ENCODE measurements around the gene KREMEN2.

Gene KREMEN2

DNA sequence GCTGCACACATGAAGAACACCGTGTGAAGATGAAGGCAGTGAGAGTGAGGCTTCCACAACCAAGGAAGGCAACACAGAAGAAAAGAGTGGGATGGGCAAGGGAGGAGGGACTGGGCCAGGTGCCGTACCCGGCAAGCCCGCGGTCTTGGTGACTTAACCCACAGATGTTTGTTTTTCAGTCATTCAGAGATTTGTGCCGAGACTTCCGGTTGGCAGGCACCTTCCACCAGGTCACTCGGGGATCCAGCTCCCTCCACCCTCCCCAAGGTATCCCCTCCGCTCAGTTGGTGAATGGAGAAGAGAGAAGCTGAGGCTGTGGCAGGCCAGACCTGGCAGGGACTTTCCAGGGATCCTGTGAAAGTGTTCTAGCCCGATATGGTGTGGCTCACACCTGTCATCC is 4.9 kb upstream of the KREMEN2 start:
- TF ChIP-seq CREB1 (IDR thresholded peaks at IDR 0.05; ENCODE audit: low read depth), result no peak

DNA sequence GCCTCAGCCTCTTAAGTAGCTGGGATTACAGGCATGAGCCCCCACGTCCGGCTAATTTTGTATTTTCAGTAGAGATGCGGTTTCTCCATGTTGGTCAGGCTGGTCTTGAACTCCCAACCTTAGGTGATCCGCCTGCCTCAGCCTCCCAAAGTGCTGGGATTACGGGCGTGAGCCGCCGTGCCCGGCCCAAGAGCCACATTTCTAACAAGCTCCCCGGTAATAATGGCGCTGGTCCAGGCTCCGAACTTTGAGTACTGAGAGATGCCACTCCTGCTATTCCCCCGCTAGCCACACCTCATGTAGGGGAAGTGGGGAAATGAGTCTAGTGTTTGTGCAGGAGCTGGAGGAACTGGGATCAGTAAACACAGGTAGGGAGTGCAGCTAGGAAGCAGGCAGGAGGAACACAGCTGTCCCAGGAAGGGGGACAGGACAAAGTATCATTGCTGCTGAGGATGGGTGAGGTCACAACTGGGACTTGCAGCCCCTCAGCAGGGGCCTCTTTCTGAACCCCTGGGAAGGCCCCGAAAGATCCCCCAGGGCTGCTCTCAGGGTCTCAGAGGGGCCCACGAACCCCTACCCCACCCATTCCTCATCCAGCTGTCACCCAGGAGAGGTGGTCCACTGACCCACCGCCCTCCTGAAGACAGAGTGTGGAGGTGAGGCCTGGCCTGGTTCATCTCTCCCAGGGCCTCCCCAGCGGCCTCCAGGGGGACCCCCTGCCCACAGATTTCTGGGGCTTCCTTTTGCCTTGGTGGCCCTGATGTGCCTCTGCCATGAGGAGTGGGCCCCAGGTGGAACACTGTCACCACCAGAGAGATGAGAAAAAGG is 3.7 kb upstream of the KREMEN2 start:
- TF ChIP-seq TCF12 (IDR thresholded peaks at IDR 0.05; ENCODE audit: low read depth) (no peak), TEAD4 (IDR thresholded peaks at IDR 0.05) (no peak), RAD21 (IDR thresholded peaks at IDR 0.05; ENCODE audit: low read depth) (no peak), TAF1 (IDR thresholded peaks at IDR 0.05; ENCODE audit: low read depth) (no peak), FOXM1 (IDR thresholded peaks at IDR 0.05; ENCODE audit: borderline replicate concordance, low read depth) (no peak), ZBTB7A (IDR thresholded peaks at IDR 0.05; ENCODE audit: low read depth) (no peak), NFIC (IDR thresholded peaks at IDR 0.05) (no peak), YY1 (IDR thresholded peaks at IDR 0.05; ENCODE audit: low read depth) (no peak), CEBPB (IDR thresholded peaks at IDR 0.05) (no peak), EGR1 (IDR thresholded peaks at IDR 0.05) (no peak), CREB1 (IDR thresholded peaks at IDR 0.05; ENCODE audit: low read depth) (no peak), EP300 (IDR thresholded peaks at IDR 0.05; ENCODE audit: borderline replicate concordance) (no peak)
- TF ChIP-seq, protein P1, sequence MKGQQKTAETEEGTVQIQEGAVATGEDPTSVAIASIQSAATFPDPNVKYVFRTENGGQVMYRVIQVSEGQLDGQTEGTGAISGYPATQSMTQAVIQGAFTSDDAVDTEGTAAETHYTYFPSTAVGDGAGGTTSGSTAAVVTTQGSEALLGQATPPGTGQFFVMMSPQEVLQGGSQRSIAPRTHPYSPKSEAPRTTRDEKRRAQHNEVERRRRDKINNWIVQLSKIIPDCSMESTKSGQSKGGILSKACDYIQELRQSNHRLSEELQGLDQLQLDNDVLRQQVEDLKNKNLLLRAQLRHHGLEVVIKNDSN (IDR thresholded peaks at IDR 0.05), result no peak
- TF ChIP-seq, protein P2, sequence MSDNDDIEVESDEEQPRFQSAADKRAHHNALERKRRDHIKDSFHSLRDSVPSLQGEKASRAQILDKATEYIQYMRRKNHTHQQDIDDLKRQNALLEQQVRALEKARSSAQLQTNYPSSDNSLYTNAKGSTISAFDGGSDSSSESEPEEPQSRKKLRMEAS (IDR thresholded peaks at IDR 0.05), result no peak
- TF ChIP-seq, protein P3, sequence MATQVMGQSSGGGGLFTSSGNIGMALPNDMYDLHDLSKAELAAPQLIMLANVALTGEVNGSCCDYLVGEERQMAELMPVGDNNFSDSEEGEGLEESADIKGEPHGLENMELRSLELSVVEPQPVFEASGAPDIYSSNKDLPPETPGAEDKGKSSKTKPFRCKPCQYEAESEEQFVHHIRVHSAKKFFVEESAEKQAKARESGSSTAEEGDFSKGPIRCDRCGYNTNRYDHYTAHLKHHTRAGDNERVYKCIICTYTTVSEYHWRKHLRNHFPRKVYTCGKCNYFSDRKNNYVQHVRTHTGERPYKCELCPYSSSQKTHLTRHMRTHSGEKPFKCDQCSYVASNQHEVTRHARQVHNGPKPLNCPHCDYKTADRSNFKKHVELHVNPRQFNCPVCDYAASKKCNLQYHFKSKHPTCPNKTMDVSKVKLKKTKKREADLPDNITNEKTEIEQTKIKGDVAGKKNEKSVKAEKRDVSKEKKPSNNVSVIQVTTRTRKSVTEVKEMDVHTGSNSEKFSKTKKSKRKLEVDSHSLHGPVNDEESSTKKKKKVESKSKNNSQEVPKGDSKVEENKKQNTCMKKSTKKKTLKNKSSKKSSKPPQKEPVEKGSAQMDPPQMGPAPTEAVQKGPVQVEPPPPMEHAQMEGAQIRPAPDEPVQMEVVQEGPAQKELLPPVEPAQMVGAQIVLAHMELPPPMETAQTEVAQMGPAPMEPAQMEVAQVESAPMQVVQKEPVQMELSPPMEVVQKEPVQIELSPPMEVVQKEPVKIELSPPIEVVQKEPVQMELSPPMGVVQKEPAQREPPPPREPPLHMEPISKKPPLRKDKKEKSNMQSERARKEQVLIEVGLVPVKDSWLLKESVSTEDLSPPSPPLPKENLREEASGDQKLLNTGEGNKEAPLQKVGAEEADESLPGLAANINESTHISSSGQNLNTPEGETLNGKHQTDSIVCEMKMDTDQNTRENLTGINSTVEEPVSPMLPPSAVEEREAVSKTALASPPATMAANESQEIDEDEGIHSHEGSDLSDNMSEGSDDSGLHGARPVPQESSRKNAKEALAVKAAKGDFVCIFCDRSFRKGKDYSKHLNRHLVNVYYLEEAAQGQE (IDR thresholded peaks at IDR 0.05; ENCODE audit: low read depth), result no peak

DNA sequence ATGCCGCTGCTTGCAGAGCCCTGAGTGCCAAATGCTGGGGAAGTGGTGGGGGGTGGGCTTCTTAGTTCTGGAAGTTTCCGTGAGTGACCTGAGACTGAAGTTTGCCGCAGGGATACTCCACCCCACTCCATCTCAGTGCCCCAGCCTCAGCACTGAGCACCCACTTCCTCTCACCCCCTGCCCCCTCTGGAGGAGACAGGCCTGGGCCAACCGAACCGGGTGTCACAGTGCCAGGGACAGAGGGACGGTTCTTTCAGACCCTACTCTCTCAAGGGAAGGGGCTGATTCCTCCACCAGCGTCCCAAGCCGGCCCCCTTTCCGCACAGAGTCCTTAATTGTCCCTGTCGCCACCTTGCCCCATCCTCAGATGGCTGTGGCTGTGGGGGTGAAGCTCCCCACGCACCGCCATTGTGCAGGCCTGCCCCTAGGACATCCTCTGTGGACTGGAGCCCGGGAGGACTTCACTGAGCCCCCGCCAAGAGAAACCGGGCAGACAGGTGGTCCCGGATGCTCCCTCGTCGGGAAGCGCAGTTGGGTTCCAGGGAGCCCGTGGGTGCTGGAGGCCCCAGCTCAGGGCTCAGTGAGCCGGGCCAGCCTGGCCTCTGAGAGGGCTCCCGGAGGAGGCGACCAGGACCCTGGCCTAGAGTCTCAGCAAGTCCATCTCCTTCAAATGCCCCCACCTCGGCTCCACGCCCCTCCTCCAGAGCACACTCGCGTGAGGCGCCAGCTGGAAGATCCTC is 1.6 kb upstream of the KREMEN2 start:
- TF ChIP-seq CEBPB (IDR thresholded peaks at IDR 0.05), result no peak
- no peak for TF ChIP-seq EP300 (IDR thresholded peaks at IDR 0.05; ENCODE audit: borderline replicate concordance)

DNA sequence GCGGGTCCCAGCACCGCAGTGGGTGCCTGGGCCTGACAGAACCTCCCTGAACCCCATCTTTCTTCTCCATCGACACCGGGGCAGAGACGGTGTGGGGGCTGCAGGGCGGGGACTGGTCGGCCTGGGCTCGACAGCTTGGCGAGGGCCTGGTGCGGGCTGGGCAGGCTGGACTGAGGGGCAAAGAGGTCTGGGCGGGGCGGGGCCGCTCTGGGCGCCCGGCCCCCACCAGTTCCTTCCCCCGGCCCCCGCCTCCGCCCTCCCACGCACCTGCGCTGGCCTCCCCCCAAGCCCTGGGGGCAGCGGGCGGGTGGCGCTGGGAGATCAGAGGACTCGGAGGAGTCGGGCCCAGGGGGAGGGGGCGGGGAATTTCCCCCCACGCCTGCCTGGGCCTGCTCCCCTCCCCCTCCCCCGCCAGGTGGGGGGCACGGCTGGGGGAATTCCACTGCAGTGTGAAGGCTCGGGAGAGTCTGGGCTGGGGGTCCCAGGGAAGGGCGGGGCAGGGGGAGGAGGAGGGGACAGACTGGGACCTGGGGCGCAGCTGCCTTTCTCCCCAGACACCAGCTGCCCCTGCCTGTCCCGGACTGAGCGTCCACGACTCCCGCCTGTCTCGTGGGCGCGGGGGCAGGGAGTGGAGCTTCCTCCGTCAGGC is 877 bp upstream of the KREMEN2 start:
- TF ChIP-seq EGR1 (IDR thresholded peaks at IDR 0.05), result 0 out of 2 replicates have a peak, but pooled peaks have one; percentile 48
- TF ChIP-seq CREB1 (IDR thresholded peaks at IDR 0.05; ENCODE audit: low read depth), result no peak
- TF ChIP-seq FOXM1 (IDR thresholded peaks at IDR 0.05; ENCODE audit: borderline replicate concordance, low read depth), result no peak
- TF ChIP-seq, protein P2 (IDR thresholded peaks at IDR 0.05), result no peak

DNA sequence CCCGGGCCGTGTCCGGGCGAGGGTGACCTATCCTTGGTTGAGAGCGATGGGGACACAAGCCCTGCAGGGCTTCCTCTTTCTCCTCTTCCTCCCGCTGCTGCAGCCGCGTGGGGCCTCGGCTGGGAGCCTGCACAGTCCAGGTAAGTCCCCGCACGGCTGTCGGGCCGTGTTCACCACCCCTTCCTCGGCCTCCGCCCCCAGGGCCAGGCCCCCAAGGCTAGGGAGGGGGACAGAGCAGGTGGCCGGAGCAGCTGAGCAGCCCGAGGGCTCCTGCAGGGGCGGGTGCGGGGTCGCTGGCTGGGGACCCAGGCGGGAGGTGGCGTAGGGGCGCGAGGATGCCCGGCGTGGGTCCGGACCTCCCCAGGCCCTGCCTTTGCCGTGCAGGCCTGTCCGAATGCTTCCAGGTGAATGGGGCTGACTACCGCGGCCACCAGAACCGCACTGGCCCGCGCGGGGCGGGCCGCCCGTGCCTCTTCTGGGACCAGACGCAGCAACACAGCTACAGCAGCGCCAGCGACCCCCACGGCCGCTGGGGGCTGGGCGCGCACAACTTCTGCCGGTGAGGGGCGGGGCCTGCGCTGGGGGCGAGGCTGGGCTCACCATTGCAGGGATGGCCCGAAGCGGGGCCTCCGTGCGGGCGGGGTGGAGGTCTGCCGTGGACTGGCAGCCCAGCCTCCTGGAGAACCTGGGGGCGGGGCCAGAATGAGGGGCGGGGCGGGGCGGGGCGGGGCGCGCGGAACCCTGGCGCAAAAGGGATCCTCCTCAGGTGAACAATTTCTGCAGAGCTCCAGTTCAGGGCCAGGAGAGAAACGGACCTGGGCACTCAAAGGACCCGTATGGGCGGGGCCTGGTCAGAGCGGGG is 631 bp downstream of the KREMEN2 start:
- TF ChIP-seq TAF1 (IDR thresholded peaks at IDR 0.05; ENCODE audit: low read depth) (no peak), ZBTB7A (IDR thresholded peaks at IDR 0.05; ENCODE audit: low read depth) (peak; percentile 74)
- TF ChIP-seq, protein P2 (IDR thresholded peaks at IDR 0.05), result peak; percentile 31; the same call in 1 of the 2 replicates

DNA sequence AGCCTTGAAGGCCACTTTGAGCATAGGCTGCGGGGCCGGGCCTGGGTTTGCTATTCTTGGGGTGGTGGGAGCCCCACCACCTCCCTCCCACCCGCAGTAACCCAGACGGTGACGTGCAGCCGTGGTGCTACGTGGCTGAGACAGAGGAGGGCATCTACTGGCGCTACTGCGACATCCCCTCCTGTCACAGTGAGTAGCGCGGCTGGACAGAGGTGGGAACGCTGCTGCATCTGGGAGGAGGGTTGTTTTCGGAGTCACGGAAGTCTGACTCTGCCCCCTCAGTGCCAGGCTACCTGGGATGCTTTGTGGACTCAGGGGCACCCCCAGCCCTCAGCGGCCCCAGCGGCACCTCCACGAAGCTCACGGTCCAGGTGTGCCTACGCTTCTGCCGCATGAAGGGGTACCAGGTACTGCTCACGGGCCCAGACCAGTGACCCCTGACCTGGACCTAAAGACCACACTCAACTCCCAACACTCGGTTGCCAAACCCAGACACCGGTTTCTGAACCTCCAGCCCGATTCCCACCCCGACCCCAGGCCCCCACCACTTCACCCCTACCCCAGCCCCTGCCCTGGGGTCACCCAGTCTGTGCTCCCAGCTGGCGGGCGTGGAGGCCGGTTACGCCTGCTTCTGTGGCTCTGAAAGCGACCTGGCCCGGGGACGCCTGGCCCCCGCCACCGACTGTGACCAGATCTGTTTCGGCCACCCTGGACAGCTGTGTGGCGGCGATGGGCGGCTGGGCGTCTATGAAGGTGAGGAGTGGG is 2.1 kb downstream of the KREMEN2 start:
- TF ChIP-seq, protein P3 (IDR thresholded peaks at IDR 0.05; ENCODE audit: low read depth), result no peak
- TF ChIP-seq YY1 (IDR thresholded peaks at IDR 0.05; ENCODE audit: low read depth) (no peak), TAF1 (IDR thresholded peaks at IDR 0.05; ENCODE audit: low read depth) (no peak), CEBPB (IDR thresholded peaks at IDR 0.05) (no peak), TEAD4 (IDR thresholded peaks at IDR 0.05) (no peak), FOXM1 (IDR thresholded peaks at IDR 0.05; ENCODE audit: borderline replicate concordance, low read depth) (no peak), EP300 (IDR thresholded peaks at IDR 0.05; ENCODE audit: borderline replicate concordance) (no peak)
